Liver (tissue), 9 donors: Measurements from ENCODE around the gene PLCD3. TPM values are rescaled to one million over a fixed set of nuclear protein-coding genes. Genes with fewer than 3 reads are reported as not detected.

ENCODE experiments used
- DNase-seq: peaks from one replicate; pipeline ENCODE4 v3.0.0-alpha.2; 2017; ENCODE audit warnings: low spot score
- H3K27ac ChIP-seq, 2 donors: one replicate each; pipeline ENCODE4 v1.7.0; 2013; ENCODE audit warnings: inconsistent platforms in 2 of 2, low read length in 2 of 2, control low read depth in 1 of 2, low read depth in 1 of 2, mild to moderate bottlenecking in 1 of 2
- H3K27me3 ChIP-seq, 4 donors: one replicate each; pipeline versions ENCODE4 v1.6.1 to v1.7.0; 2013; ENCODE audit warnings: low read length in 3 of 4, inconsistent platforms in 1 of 4, mild to moderate bottlenecking in 1 of 4, moderate library complexity in 1 of 4; ENCODE audit not compliant: control insufficient read depth in 4 of 4, insufficient read depth in 4 of 4
- H3K36me3 ChIP-seq, 4 donors: one replicate each; pipeline versions ENCODE4 v1.6.1 to v1.7.0; 2013; ENCODE audit warnings: low read length in 3 of 4, mild to moderate bottlenecking in 3 of 4, low read depth in 1 of 4, moderate library complexity in 1 of 4; ENCODE audit not compliant: control insufficient read depth in 4 of 4, insufficient read depth in 3 of 4
- H3K4me1 ChIP-seq, 4 donors: one replicate each; pipeline versions ENCODE4 v1.6.1 to v1.7.0; 2013; ENCODE audit warnings: low read length in 3 of 4, mild to moderate bottlenecking in 3 of 4, moderate library complexity in 1 of 4; ENCODE audit not compliant: control insufficient read depth in 4 of 4, insufficient read depth in 4 of 4
- H3K4me3 ChIP-seq, 3 donors: one replicate each; pipeline versions ENCODE4 v1.6.1 to v1.7.0; 2013; ENCODE audit warnings: low read length in 3 of 3, control low read depth in 1 of 3, low read depth in 1 of 3, mild to moderate bottlenecking in 1 of 3
- H3K9ac ChIP-seq, 2 donors: one replicate each; pipeline ENCODE4 v1.7.0; 2013; ENCODE audit warnings: low read length in 2 of 2, mild to moderate bottlenecking in 2 of 2, moderate library complexity in 2 of 2, control low read depth in 1 of 2, low read depth in 1 of 2
- H3K9me3 ChIP-seq, 4 donors: one replicate each; pipeline versions ENCODE4 v1.6.1 to v1.7.0; 2013; ENCODE audit warnings: low read length in 3 of 4; ENCODE audit not compliant: control insufficient read depth in 4 of 4
- ATF3 ChIP-seq: IDR thresholded peaks from 2 replicates; pipeline ENCODE4 v1.6.1; 2016; ENCODE audit warnings: antibody characterized with exemption
- EGR1 ChIP-seq, 2 donors: IDR thresholded peaks; 2 replicates each; pipeline ENCODE4 v1.6.1; 2016 to 2018; ENCODE audit warnings: antibody characterized with exemption in 2 of 2, low read depth in 2 of 2
- HNF4G ChIP-seq: IDR thresholded peaks from 2 replicates; pipeline ENCODE4 v1.6.1; 2016; ENCODE audit warnings: antibody characterized with exemption
- JUND ChIP-seq, 2 donors: IDR thresholded peaks; 2 replicates each; pipeline ENCODE4 v1.6.1; 2016; ENCODE audit warnings: antibody characterized with exemption in 2 of 2
- NR2F2 ChIP-seq: IDR thresholded peaks from 2 replicates; pipeline ENCODE4 v1.6.1; 2016; ENCODE audit warnings: antibody characterized with exemption
- RAD21 ChIP-seq, 2 donors: IDR thresholded peaks; 2 replicates each; pipeline ENCODE4 v1.6.1; 2016; ENCODE audit warnings: antibody characterized with exemption in 2 of 2, mild to moderate bottlenecking in 2 of 2
- YY1 ChIP-seq: IDR thresholded peaks from 2 replicates; pipeline ENCODE4 v1.6.1; 2016; ENCODE audit warnings: antibody characterized with exemption, mild to moderate bottlenecking
- WGBS: extraction: QIAGEN DNeasy Blood & Tissue Kit; methylation state at CpG from one replicate; pipeline ENCODE4 v1.1.7; 2013; 5-methylcytosine and 5-hydroxymethylcytosine counted together
- polyA plus RNA-seq, 2 donors: library from polyadenylated mRNA; stranded (reverse) in 1 of 2; unstranded in 1 of 2; fragments of 200-250 nt in 1 of 2; fragments of >200 nt in 1 of 2; fragmentation: Nextera tagmentation in 1 of 2; extraction: Ambion mirVana in 1 of 2; gene quantifications; one replicate each; pipeline versions ENCODE4 v1.2.1 to v1.2.3, GENCODE V29; 2013 to 2015
- total RNA-seq, 2 donors: library from RNA; depleted of rRNA; stranded (reverse); fragments of >200 nt; gene quantifications; one replicate each; pipeline ENCODE4 v1.2.3, GENCODE V29; 2014
- TF ChIP-seq, protein P1 (sequence below): IDR thresholded peaks from 2 replicates; pipeline ENCODE4 v1.6.1; 2016; ENCODE audit warnings: antibody characterized with exemption, mild to moderate bottlenecking
- TF ChIP-seq, protein P2 (sequence below): IDR thresholded peaks from 2 replicates; pipeline ENCODE4 v1.6.1; 2016; ENCODE audit warnings: antibody characterized with exemption
- TF ChIP-seq, protein P3 (sequence below): IDR thresholded peaks from 2 replicates; pipeline ENCODE4 v1.6.1; 2016; ENCODE audit warnings: antibody characterized with exemption
- TF ChIP-seq, protein P4 (sequence below): fragments of 150-350 bp; IDR thresholded peaks from 2 replicates; pipeline ENCODE4 v1.5.1; 2017; ENCODE audit warnings: improper control_type of control experiment, low read depth, low read length; ENCODE audit not compliant: missing input control
- donor health status: healthy.
- donor health status: healthy.
- donor health status: healthy.
- donor health status: healthy.
- donor health status: healthy.

The PLCD3 gene
- total and polyA plus RNA-seq, 4 donors: 0.28 to 2.3 (median 1.4) TPM

GRCh38 chr17:45086391-45086790, 45.9 kb downstream of the PLCD3 start:
- H3K27ac ChIP-seq: peak overlapping the region; percentile 87 to 96
- 92% methylated on average over 4 of the region's 4 CpGs for WGBS
- peaks cover 8 to 44% (median 29%) of the 10 kb centered on the region in 4 donors for H3K36me3 ChIP-seq
- H3K4me3 ChIP-seq: no peak overlapping the region
- H3K9ac ChIP-seq: no peak overlapping the region
- H3K4me1 ChIP-seq: peaks cover 13 to 34% (median 21%) of the 10 kb centered on the region in 4 donors
- H3K27me3 ChIP-seq: no peaks in the 10 kb centered on the region
- TF ChIP-seq EGR1 (IDR thresholded peaks at IDR 0.05; ENCODE audit: low read depth in 2 of 2): no peak
- TF ChIP-seq RAD21 (IDR thresholded peaks at IDR 0.05): no peak
- TF ChIP-seq NR2F2: no peak
- TF ChIP-seq, protein P1, sequence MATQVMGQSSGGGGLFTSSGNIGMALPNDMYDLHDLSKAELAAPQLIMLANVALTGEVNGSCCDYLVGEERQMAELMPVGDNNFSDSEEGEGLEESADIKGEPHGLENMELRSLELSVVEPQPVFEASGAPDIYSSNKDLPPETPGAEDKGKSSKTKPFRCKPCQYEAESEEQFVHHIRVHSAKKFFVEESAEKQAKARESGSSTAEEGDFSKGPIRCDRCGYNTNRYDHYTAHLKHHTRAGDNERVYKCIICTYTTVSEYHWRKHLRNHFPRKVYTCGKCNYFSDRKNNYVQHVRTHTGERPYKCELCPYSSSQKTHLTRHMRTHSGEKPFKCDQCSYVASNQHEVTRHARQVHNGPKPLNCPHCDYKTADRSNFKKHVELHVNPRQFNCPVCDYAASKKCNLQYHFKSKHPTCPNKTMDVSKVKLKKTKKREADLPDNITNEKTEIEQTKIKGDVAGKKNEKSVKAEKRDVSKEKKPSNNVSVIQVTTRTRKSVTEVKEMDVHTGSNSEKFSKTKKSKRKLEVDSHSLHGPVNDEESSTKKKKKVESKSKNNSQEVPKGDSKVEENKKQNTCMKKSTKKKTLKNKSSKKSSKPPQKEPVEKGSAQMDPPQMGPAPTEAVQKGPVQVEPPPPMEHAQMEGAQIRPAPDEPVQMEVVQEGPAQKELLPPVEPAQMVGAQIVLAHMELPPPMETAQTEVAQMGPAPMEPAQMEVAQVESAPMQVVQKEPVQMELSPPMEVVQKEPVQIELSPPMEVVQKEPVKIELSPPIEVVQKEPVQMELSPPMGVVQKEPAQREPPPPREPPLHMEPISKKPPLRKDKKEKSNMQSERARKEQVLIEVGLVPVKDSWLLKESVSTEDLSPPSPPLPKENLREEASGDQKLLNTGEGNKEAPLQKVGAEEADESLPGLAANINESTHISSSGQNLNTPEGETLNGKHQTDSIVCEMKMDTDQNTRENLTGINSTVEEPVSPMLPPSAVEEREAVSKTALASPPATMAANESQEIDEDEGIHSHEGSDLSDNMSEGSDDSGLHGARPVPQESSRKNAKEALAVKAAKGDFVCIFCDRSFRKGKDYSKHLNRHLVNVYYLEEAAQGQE: no peak
- H3K9me3 ChIP-seq: no peaks in the 10 kb centered on the region
- no peak for DNase-seq

- Histone ChIP-seq H3K27me3 (no peaks in the 10 kb centered on the region), H3K9ac (no peak overlapping the region), H3K27ac (no peak overlapping the region), H3K4me3 (no peak overlapping the region), H3K9me3 (no peaks in the 10 kb centered on the region), H3K4me1 (peaks cover 0 to 5% (median 1%) of the 10 kb centered on the region in 4 donors), H3K36me3 (peaks cover 9 to 24% (median 21%) of the 10 kb centered on the region in 4 donors)
- WGBS: 96% methylated on average over 6 of the region's 6 CpGs
- no peak for DNase-seq
- TF ChIP-seq, protein P2, sequence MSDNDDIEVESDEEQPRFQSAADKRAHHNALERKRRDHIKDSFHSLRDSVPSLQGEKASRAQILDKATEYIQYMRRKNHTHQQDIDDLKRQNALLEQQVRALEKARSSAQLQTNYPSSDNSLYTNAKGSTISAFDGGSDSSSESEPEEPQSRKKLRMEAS: no peak
- TF ChIP-seq, protein P3, sequence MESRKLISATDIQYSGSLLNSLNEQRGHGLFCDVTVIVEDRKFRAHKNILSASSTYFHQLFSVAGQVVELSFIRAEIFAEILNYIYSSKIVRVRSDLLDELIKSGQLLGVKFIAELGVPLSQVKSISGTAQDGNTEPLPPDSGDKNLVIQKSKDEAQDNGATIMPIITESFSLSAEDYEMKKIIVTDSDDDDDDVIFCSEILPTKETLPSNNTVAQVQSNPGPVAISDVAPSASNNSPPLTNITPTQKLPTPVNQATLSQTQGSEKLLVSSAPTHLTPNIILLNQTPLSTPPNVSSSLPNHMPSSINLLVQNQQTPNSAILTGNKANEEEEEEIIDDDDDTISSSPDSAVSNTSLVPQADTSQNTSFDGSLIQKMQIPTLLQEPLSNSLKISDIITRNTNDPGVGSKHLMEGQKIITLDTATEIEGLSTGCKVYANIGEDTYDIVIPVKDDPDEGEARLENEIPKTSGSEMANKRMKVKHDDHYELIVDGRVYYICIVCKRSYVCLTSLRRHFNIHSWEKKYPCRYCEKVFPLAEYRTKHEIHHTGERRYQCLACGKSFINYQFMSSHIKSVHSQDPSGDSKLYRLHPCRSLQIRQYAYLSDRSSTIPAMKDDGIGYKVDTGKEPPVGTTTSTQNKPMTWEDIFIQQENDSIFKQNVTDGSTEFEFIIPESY: no peak
- TF ChIP-seq NR2F2: no peak
- TF ChIP-seq, protein P4, sequence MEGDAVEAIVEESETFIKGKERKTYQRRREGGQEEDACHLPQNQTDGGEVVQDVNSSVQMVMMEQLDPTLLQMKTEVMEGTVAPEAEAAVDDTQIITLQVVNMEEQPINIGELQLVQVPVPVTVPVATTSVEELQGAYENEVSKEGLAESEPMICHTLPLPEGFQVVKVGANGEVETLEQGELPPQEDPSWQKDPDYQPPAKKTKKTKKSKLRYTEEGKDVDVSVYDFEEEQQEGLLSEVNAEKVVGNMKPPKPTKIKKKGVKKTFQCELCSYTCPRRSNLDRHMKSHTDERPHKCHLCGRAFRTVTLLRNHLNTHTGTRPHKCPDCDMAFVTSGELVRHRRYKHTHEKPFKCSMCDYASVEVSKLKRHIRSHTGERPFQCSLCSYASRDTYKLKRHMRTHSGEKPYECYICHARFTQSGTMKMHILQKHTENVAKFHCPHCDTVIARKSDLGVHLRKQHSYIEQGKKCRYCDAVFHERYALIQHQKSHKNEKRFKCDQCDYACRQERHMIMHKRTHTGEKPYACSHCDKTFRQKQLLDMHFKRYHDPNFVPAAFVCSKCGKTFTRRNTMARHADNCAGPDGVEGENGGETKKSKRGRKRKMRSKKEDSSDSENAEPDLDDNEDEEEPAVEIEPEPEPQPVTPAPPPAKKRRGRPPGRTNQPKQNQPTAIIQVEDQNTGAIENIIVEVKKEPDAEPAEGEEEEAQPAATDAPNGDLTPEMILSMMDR: no peak
- no peak for TF ChIP-seq ATF3
- TF ChIP-seq EGR1 (IDR thresholded peaks at IDR 0.05; ENCODE audit: low read depth in 2 of 2): no peak
- TF ChIP-seq, protein P1: no peak
- TF ChIP-seq HNF4G: no peak
- no peak for TF ChIP-seq YY1
- no peak for TF ChIP-seq RAD21 (IDR thresholded peaks at IDR 0.05)
- no peak for TF ChIP-seq JUND (IDR thresholded peaks at IDR 0.05)
These were observed 51.1 kb downstream of the PLCD3 start for GRCh38 chr17:45081047-45081703.
